H9 (cell line): ENCODE results near the gene RASSF5. TPM values are rescaled to one million over a fixed set of nuclear protein-coding genes. Genes with fewer than 3 reads are reported as not detected.

Experiments
- DNase-seq: peaks from one replicate; pipeline ENCODE4 v3.0.0-alpha.2; 2017
- H2AFZ ChIP-seq: one replicate; pipeline ENCODE4 v1.6.1; 2013; ENCODE audit warnings: mild to moderate bottlenecking, low read length, control low read depth, moderate library complexity
- H2AK5ac ChIP-seq: 2 replicates; pipeline ENCODE4 v1.6.1; 2013; ENCODE audit warnings: low read length, control low read depth, mixed read lengths; ENCODE audit not compliant: insufficient read length
- H2BK120ac ChIP-seq: one replicate; pipeline ENCODE4 v1.6.1; 2013; ENCODE audit warnings: low read depth, mild to moderate bottlenecking, low read length, control low read depth, inconsistent platforms; ENCODE audit not compliant: poor library complexity, severe bottlenecking
- H2BK12ac ChIP-seq: 2 replicates; pipeline ENCODE4 v1.6.1; 2013; ENCODE audit warnings: low read length, control low read depth, mixed read lengths, low read depth; ENCODE audit not compliant: insufficient read length
- H2BK15ac ChIP-seq: 2 replicates; pipeline ENCODE4 v1.6.1; 2013; ENCODE audit warnings: low read depth, low read length, control low read depth
- H2BK20ac ChIP-seq: one replicate; pipeline ENCODE4 v1.6.1; 2013; ENCODE audit warnings: low read depth, mild to moderate bottlenecking, low read length, control low read depth, inconsistent platforms; ENCODE audit not compliant: poor library complexity, severe bottlenecking
- H2BK5ac ChIP-seq: 2 replicates; pipeline ENCODE4 v1.6.1; 2013; ENCODE audit warnings: low read length, control low read depth, mixed read lengths; ENCODE audit not compliant: insufficient read length
- H3K14ac ChIP-seq: 2 replicates; pipeline ENCODE4 v1.6.1; 2013; ENCODE audit warnings: low read length, control low read depth; ENCODE audit not compliant: insufficient read depth
- H3K18ac ChIP-seq: 2 replicates; pipeline ENCODE4 v1.6.1; 2013; ENCODE audit warnings: low read depth, mild to moderate bottlenecking, mixed read lengths, low read length, control low read depth; ENCODE audit not compliant: insufficient read length
- H3K23ac ChIP-seq: 2 replicates; pipeline ENCODE4 v1.6.1; 2013; ENCODE audit warnings: low read length, control low read depth, mixed read lengths, low read depth; ENCODE audit not compliant: insufficient read length
- H3K23me2 ChIP-seq: 2 replicates; pipeline ENCODE4 v1.6.1; 2013; ENCODE audit warnings: low read depth, mild to moderate bottlenecking, mixed read lengths, low read length, control low read depth; ENCODE audit not compliant: insufficient read length, poor library complexity, severe bottlenecking
- H3K27ac ChIP-seq: 2 replicates; pipeline ENCODE4 v1.5.1; 2013; ENCODE audit warnings: low read length, control low read depth, mixed read lengths, low read depth; ENCODE audit not compliant: insufficient read length
- H3K27me3 ChIP-seq: 2 replicates; pipeline ENCODE4 v1.6.1; 2013; ENCODE audit warnings: low read length, control low read depth, inconsistent platforms; ENCODE audit not compliant: insufficient read depth
- H3K4ac ChIP-seq: 2 replicates; pipeline ENCODE4 v1.6.1; 2013; ENCODE audit warnings: low read depth, mild to moderate bottlenecking, control low read depth, inconsistent platforms, low read length, moderate library complexity
- H3K4me1 ChIP-seq: 2 replicates; pipeline ENCODE4 v1.6.1; 2013; ENCODE audit warnings: low read length, control low read depth, inconsistent platforms; ENCODE audit not compliant: insufficient read depth
- H3K4me2 ChIP-seq: 2 replicates; pipeline ENCODE4 v1.6.1; 2013; ENCODE audit warnings: low read length, control low read depth, mixed read lengths; ENCODE audit not compliant: insufficient read length, insufficient read depth
- H3K56ac ChIP-seq: 2 replicates; pipeline ENCODE4 v1.6.1; 2013; ENCODE audit warnings: low read depth, mild to moderate bottlenecking, mixed read lengths, low read length, control low read depth; ENCODE audit not compliant: insufficient read length
- H3K79me1 ChIP-seq: 2 replicates; pipeline ENCODE4 v1.6.1; 2013; ENCODE audit warnings: low read depth, mild to moderate bottlenecking, moderate library complexity, low read length, control low read depth, inconsistent platforms; ENCODE audit not compliant: insufficient read depth, poor library complexity, severe bottlenecking
- H3K79me2 ChIP-seq: 2 replicates; pipeline ENCODE4 v1.6.1; 2013; ENCODE audit warnings: low read length, control low read depth, inconsistent platforms; ENCODE audit not compliant: insufficient read depth
- H3K9ac ChIP-seq: 2 replicates; pipeline ENCODE4 v1.6.1; 2013; ENCODE audit warnings: low read length, control low read depth, mixed read lengths; ENCODE audit not compliant: insufficient read length; ENCODE audit errors: extremely low read depth
- H3K9me3 ChIP-seq: one replicate; pipeline ENCODE4 v1.6.1; 2013; ENCODE audit warnings: low read depth, low read length, inconsistent platforms; ENCODE audit not compliant: control insufficient read depth
- H3T11ph ChIP-seq: one replicate; pipeline ENCODE4 v1.6.1; 2013; ENCODE audit warnings: mild to moderate bottlenecking, low read length, control low read depth, inconsistent platforms
- H4K20me1 ChIP-seq: one replicate; pipeline ENCODE4 v1.6.1; 2013; ENCODE audit not compliant: control insufficient read depth, insufficient read length, insufficient read depth
- H4K5ac ChIP-seq: 2 replicates; pipeline ENCODE4 v1.6.1; 2013; ENCODE audit warnings: low read depth, mild to moderate bottlenecking, mixed read lengths, low read length, control low read depth; ENCODE audit not compliant: insufficient read length
- H4K8ac ChIP-seq: replicated peaks from 2 replicates; pipeline ENCODE4 v1.6.1; 2013; ENCODE audit warnings: low read length, control low read depth, mixed read lengths, low read depth; ENCODE audit not compliant: insufficient read length
- H4K91ac ChIP-seq: 2 replicates; pipeline ENCODE4 v1.6.1; 2013; ENCODE audit warnings: low read depth, mild to moderate bottlenecking, moderate library complexity, mixed read lengths, low read length, control low read depth; ENCODE audit not compliant: insufficient read length
- H3K27ac Mint-ChIP-seq, 3 experiments: 2 replicates in 2 of 3; 3 replicates in 1 of 3; pipeline ENCODE4 v1.8.0; 2020 to 2021; ENCODE audit warnings: mixed read lengths in 3 of 3, mild to moderate bottlenecking in 1 of 3, moderate library complexity in 1 of 3
- H3K27me3 Mint-ChIP-seq: 2 replicates; pipeline ENCODE4 v1.8.0; 2021; ENCODE audit warnings: low read depth, mild to moderate bottlenecking, moderate library complexity, mixed read lengths
- H3K36me3 Mint-ChIP-seq, 3 experiments: 2 replicates in 2 of 3; 3 replicates in 1 of 3; pipeline ENCODE4 v1.8.0; 2020 to 2021; ENCODE audit warnings: low read depth in 3 of 3, mixed read lengths in 3 of 3; ENCODE audit not compliant: insufficient read depth in 1 of 3
- H3K4me1 Mint-ChIP-seq, 2 experiments: 2 replicates each; pipeline ENCODE4 v1.8.0; 2020; ENCODE audit warnings: mixed read lengths in 2 of 2
- H3K4me3 Mint-ChIP-seq, 2 experiments: 2 replicates in 1 of 2; 3 replicates in 1 of 2; pipeline ENCODE4 v1.8.0; 2020 to 2021; ENCODE audit warnings: mild to moderate bottlenecking in 2 of 2, mixed read lengths in 2 of 2, moderate library complexity in 1 of 2
- H3K9me3 Mint-ChIP-seq, 2 experiments: 2 replicates in 1 of 2; 3 replicates in 1 of 2; pipeline ENCODE4 v1.8.0; 2020; ENCODE audit warnings: mild to moderate bottlenecking in 2 of 2, mixed read lengths in 2 of 2, moderate library complexity in 1 of 2
- WGBS: extraction: QIAGEN DNeasy Blood & Tissue Kit; methylation state at CpG from one replicate; pipeline ENCODE4 v1.1.7; 2013; ENCODE audit warnings: missing lambda C conversion rate, low lambda C conversion rate, mixed read lengths; ENCODE audit not compliant: insufficient read length; ENCODE audit errors: extremely low coverage; 5-methylcytosine and 5-hydroxymethylcytosine counted together
- total RNA-seq: library from RNA; stranded (reverse); gene quantifications from 2 replicates; pipeline ENCODE4 v1.2.1, GENCODE V29; 2021
- TF ChIP-seq, protein P1 (sequence below): fragments of 200-600 bp; sonication (generic); conservative IDR thresholded peaks from 3 replicates; pipeline ENCODE4 v1.8.0; 2021; ENCODE audit warnings: antibody characterized with exemption, mild to moderate bottlenecking

Gene RASSF5
- total RNA-seq, 1 experiment from 2014 or later: 0.50 TPM

DNA sequence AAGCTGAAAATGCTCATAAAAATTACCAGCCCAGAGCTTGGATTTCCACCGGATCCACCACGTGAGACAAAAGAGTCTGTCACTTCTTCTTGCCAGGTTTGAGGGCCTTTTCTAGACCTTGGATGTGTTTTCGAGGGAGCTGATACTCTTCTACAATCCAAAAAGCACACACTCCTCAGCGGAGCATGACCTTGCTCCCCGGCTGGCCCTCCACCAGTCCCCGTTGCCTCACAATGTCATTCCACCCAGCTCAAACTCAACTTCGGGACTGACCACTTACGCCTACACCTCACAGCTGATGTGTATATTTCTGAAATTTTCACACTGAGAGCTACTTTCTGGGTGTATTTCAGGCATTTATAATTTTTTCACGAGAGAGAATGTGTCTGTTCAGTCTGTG lies 84.4 kb downstream of the RASSF5 start:
- H3K14ac ChIP-seq: no peak overlapping the region
- H4K20me1 ChIP-seq: no peaks in the 10 kb centered on the region
- peaks cover 11 to 41% (median 35%) of the 10 kb centered on the region in 3 experiments; a peak in 6 of 7 replicates for H3K36me3 Mint-ChIP-seq
- no peaks in the 10 kb centered on the region for H3K23me2 ChIP-seq
- H3K27ac Mint-ChIP-seq: peak overlapping the region in 1 of 3 experiments; percentile 28; a peak in 1 of 7 replicates
- no peak overlapping the region for H3K56ac ChIP-seq
- no CpG with 5 or more reads among the region's 9 CpGs for WGBS
- H2BK12ac ChIP-seq: no peak overlapping the region
- H3K4me1 ChIP-seq: no peaks in the 10 kb centered on the region
- no peaks in the 10 kb centered on the region for H3K79me1 ChIP-seq
- no peak overlapping the region for H3K4me3 Mint-ChIP-seq
- no peak overlapping the region for H2BK120ac ChIP-seq
- H3K4me1 Mint-ChIP-seq: 0 out of 4 replicates have a peak, but pooled peaks cover 0 to 2% of the 10 kb centered on the region in 2 experiments
- H4K91ac ChIP-seq: no peak overlapping the region
- no peaks in the 10 kb centered on the region for H3K79me2 ChIP-seq
- H3K18ac ChIP-seq: no peak overlapping the region
- no peak overlapping the region for H2BK20ac ChIP-seq
- no peak overlapping the region for H4K8ac ChIP-seq
- H3K27ac ChIP-seq: no peak overlapping the region
- no peak overlapping the region for H2AK5ac ChIP-seq
- no peaks in the 10 kb centered on the region for H3K27me3 Mint-ChIP-seq
- H2AFZ ChIP-seq: no peak overlapping the region
- no peak overlapping the region for H2BK15ac ChIP-seq
- no peak overlapping the region for H3K4ac ChIP-seq
- no peak for DNase-seq
- H4K5ac ChIP-seq: no peak overlapping the region
- no peak overlapping the region for H3T11ph ChIP-seq
- H3K23ac ChIP-seq: no peak overlapping the region
- H3K9me3 Mint-ChIP-seq: no peaks in the 10 kb centered on the region
- no peak overlapping the region for H3K9ac ChIP-seq
- TF ChIP-seq, protein P1, sequence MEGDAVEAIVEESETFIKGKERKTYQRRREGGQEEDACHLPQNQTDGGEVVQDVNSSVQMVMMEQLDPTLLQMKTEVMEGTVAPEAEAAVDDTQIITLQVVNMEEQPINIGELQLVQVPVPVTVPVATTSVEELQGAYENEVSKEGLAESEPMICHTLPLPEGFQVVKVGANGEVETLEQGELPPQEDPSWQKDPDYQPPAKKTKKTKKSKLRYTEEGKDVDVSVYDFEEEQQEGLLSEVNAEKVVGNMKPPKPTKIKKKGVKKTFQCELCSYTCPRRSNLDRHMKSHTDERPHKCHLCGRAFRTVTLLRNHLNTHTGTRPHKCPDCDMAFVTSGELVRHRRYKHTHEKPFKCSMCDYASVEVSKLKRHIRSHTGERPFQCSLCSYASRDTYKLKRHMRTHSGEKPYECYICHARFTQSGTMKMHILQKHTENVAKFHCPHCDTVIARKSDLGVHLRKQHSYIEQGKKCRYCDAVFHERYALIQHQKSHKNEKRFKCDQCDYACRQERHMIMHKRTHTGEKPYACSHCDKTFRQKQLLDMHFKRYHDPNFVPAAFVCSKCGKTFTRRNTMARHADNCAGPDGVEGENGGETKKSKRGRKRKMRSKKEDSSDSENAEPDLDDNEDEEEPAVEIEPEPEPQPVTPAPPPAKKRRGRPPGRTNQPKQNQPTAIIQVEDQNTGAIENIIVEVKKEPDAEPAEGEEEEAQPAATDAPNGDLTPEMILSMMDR: no peak
- H3K9me3 ChIP-seq: no peaks in the 10 kb centered on the region
- H3K4me2 ChIP-seq: no peak overlapping the region
- no peaks in the 10 kb centered on the region for H3K27me3 ChIP-seq
- H2BK5ac ChIP-seq: no peak overlapping the region
